Kidney (tissue), 14 donors: ENCODE measurements around the gene SLC38A2. TPM values are rescaled to one million over a fixed set of nuclear protein-coding genes. Genes with fewer than 3 reads are reported as not detected.

Experiments
- DNase-seq, 5 donors: peaks; one replicate each; pipeline ENCODE4 v3.0.0-alpha.2; 2013 to 2020
- FAIRE-seq: peaks from 2 replicates; lab custom pipeline; 2012; peaks lifted over from hg19 to GRCh38; lab: Jason Lieb, UNC
- H3K27ac ChIP-seq, 2 donors: one replicate each; pipeline ENCODE4 v1.7.0; 2013; ENCODE audit warnings: low read depth in 2 of 2, low read length in 2 of 2, inconsistent platforms in 1 of 2
- H3K27me3 ChIP-seq: one replicate; pipeline ENCODE4 v1.7.1; 2013; ENCODE audit warnings: low read length, inconsistent platforms; ENCODE audit not compliant: control insufficient read depth, insufficient read depth
- H3K36me3 ChIP-seq, 3 donors: one replicate each; pipeline versions ENCODE4 v1.7.0 to v1.7.1; 2013; ENCODE audit warnings: low read length in 3 of 3, control low read depth in 1 of 3, inconsistent platforms in 1 of 3; ENCODE audit not compliant: insufficient read depth in 3 of 3, control insufficient read depth in 2 of 3
- H3K4me1 ChIP-seq, 3 donors: one replicate each; pipeline versions ENCODE4 v1.7.0 to v1.7.1; 2013; ENCODE audit warnings: low read length in 3 of 3, inconsistent platforms in 1 of 3, low read depth in 1 of 3; ENCODE audit not compliant: control insufficient read depth in 2 of 3, insufficient read depth in 2 of 3
- H3K4me3 ChIP-seq, 3 donors: one replicate each; pipeline versions ENCODE4 v1.7.0 to v1.8.1; 2013; ENCODE audit warnings: low read length in 3 of 3, control low read depth in 1 of 3, inconsistent platforms in 1 of 3
- H3K9ac ChIP-seq, 3 donors: one replicate each; pipeline versions ENCODE4 v1.7.0 to v1.7.1; 2013; ENCODE audit warnings: low read length in 3 of 3, control low read depth in 1 of 3, inconsistent platforms in 1 of 3
- H3K9me3 ChIP-seq, 3 donors: one replicate each; pipeline versions ENCODE4 v1.7.0 to v1.7.1; 2013; ENCODE audit warnings: low read length in 3 of 3, control low read depth in 1 of 3, inconsistent platforms in 1 of 3; ENCODE audit not compliant: control insufficient read depth in 2 of 3, insufficient read depth in 1 of 3
- CTCF ChIP-seq: IDR thresholded peaks from 3 replicates; pipeline ENCODE4 v1.5.1; 2012; ENCODE audit warnings: mild to moderate bottlenecking, moderate library complexity, borderline replicate concordance; ENCODE audit not compliant: insufficient read depth; ENCODE audit errors: extremely low read depth
- intact Hi-C: fragments of 100-400 bp; cut with DNase I; formaldehyde crosslinking; loops from one replicate; pipeline ENCODE4 v1.11.1; 2022
- polyA plus RNA-seq: library from polyadenylated mRNA; stranded (reverse); fragments of 350-450 nt; fragmentation: Illumina TruSeq; extraction: RNeasy Lipid Tissue Mini Kit (QIAGEN cat#74804); gene quantifications from one replicate; pipeline ENCODE4 v1.2.3, GENCODE V29; 2014; ENCODE audit warnings: low read depth, low replicate concordance; ENCODE audit not compliant: insufficient read depth
- total RNA-seq: library from RNA; stranded (reverse); fragmentation: NEBNext Ultra II Directional; extraction: Animal tissue kit (Norgen Biotek cat#: 25700); gene quantifications from one replicate; pipeline ENCODE4 v1.2.1, GENCODE V29; 2021
- donor health status: control.
- donor health status: control.
- donor health status: control.
- donor health status: control.
- donor health status: control.
- donor health status: DM: yes; HTN: yes; CAD: no.
- donor health status: Normal renal cell carcinoma (clear cell type).

The SLC38A2 gene
- total and polyA plus RNA-seq, 2 donors from 2014 or later = 38.6 to 189 TPM

- Histone ChIP-seq H3K27ac (no peak overlapping the region), H3K27me3 (no peaks in the 10 kb centered on the region), H3K9me3 (no peaks in the 10 kb centered on the region), H3K36me3 (no peaks in the 10 kb centered on the region), H3K4me1 (peaks cover 0 to 2% (median 0%) of the 10 kb centered on the region in 3 donors), H3K9ac (no peak overlapping the region), H3K4me3 (no peak overlapping the region)
- FAIRE-seq = no peak
- TF ChIP-seq CTCF = no peak
- DNase-seq = no peak
- intact Hi-C loops = no loop called here
Measured at GRCh38 chr12:46403719-46404070, 31.1 kb upstream of the SLC38A2 start.

GRCh38 chr12:46402941-46403718 lies 30.6 kb upstream of the SLC38A2 start:
- Histone ChIP-seq H3K27ac (peak overlapping the region in 1 of 2 donors; percentile 43), H3K9me3 (no peaks in the 10 kb centered on the region), H3K36me3 (no peaks in the 10 kb centered on the region), H3K4me3 (no peak overlapping the region), H3K4me1 (peaks cover 0 to 2% (median 0%) of the 10 kb centered on the region in 3 donors), H3K9ac (no peak overlapping the region), H3K27me3 (no peaks in the 10 kb centered on the region)
- intact Hi-C loops = no loop called here
- FAIRE-seq (no peak), DNase-seq (peak in 1 of 5 donors; percentile 54)
- TF ChIP-seq CTCF = no peak

- H3K27me3 ChIP-seq = no peaks in the 10 kb centered on the region
- DNase-seq (peak in 1 of 5 donors; percentile 58), FAIRE-seq (no peak)
- no peaks in the 10 kb centered on the region for H3K9me3 ChIP-seq
- no peak for TF ChIP-seq CTCF
- no peak overlapping the region for H3K4me3 ChIP-seq
- peaks cover 0 to 2% (median 0%) of the 10 kb centered on the region in 3 donors for H3K4me1 ChIP-seq
- no peak overlapping the region for H3K27ac ChIP-seq
- no peak overlapping the region for H3K9ac ChIP-seq
- H3K36me3 ChIP-seq = no peaks in the 10 kb centered on the region
- intact Hi-C loops = no loop called here
Measured at GRCh38 chr12:46402451-46402850, 29.9 kb upstream of the SLC38A2 start.
